Measurements from ENCODE around the gene COL27A1. TPM values are rescaled to one million over a fixed set of nuclear protein-coding genes. Genes with fewer than 3 reads are reported as not detected.

COL27A1 gene
- total and polyA plus RNA-seq, 4 donors: 1.9 to 59.4 (median 45.6) TPM

- peak; percentile 25 to 31 for DNase-seq
These were observed 136.7 kb downstream of the COL27A1 start for GRCh38 chr9:114291886-114292590.

GRCh38 chr9:114294664-114295063, 139.3 kb downstream of the COL27A1 start:
- H3K36me3 ChIP-seq (ENCODE audit: control insufficient read depth in 1 of 2, insufficient read depth in 2 of 2, low read length in 1 of 2): peaks cover 0 to 1% of the 10 kb centered on the region in 2 donors
- no peak overlapping the region for H3K27ac ChIP-seq (ENCODE audit: low read depth in 1 of 2, low read length in 2 of 2)
- H3K27me3 ChIP-seq (ENCODE audit: control insufficient read depth in 1 of 2, insufficient read depth in 2 of 2, low read length in 1 of 2): no peaks in the 10 kb centered on the region
- DNase-seq (no peak), ATAC-seq (ENCODE audit: low FRiP score) (no peak)
- intact Hi-C loops (cut with DNase I): loop anchor here in 1 of 2 donors (5.0 kb wide), 2 partner anchors 142 to 187 kb away; no protein-coding TSS in a partner anchor
- no peaks in the 10 kb centered on the region for H3K4me1 ChIP-seq (ENCODE audit: control insufficient read depth in 1 of 2, insufficient read depth in 2 of 2, low read length in 2 of 2)
- H3K9me3 ChIP-seq (ENCODE audit: control insufficient read depth, low read length): no peaks in the 10 kb centered on the region
- H3K4me3 ChIP-seq (ENCODE audit: low read length in 2 of 2): no peak overlapping the region

More at GRCh38 chr9:114291886-114292590, 136.7 kb downstream of the COL27A1 start:
- Histone ChIP-seq H3K27me3 (ENCODE audit: control insufficient read depth in 1 of 2, insufficient read depth in 2 of 2, low read length in 1 of 2) (no peaks in the 10 kb centered on the region), H3K4me1 (ENCODE audit: control insufficient read depth in 1 of 2, insufficient read depth in 2 of 2, low read length in 2 of 2) (no peaks in the 10 kb centered on the region), H3K36me3 (ENCODE audit: control insufficient read depth in 1 of 2, insufficient read depth in 2 of 2, low read length in 1 of 2) (peaks cover 0 to 1% of the 10 kb centered on the region in 2 donors), H3K4me3 (ENCODE audit: low read length in 2 of 2) (no peak overlapping the region), H3K27ac (ENCODE audit: low read depth in 1 of 2, low read length in 2 of 2) (no peak overlapping the region), H3K9me3 (ENCODE audit: control insufficient read depth, low read length) (no peaks in the 10 kb centered on the region)
- WGBS, 2 donors: 73 to 74% methylated on average over 11 of the region's 11 CpGs
- no peak for ATAC-seq (ENCODE audit: low FRiP score)
- intact Hi-C loops (cut with DNase I): loop anchor here (2.0 to 5.0 kb wide), 4 partner anchors 137 to 209 kb away; partner anchors contain the start of gene COL27A1 (in 1 of the 2)

- ATAC-seq (ENCODE audit: low FRiP score): no peak
- WGBS, 2 donors: 99 to 100% methylated on average over 1 of the region's 1 CpG
- DNase-seq: no peak
- Histone ChIP-seq H3K4me1 (ENCODE audit: control insufficient read depth in 1 of 2, insufficient read depth in 2 of 2, low read length in 2 of 2) (no peaks in the 10 kb centered on the region), H3K27me3 (ENCODE audit: control insufficient read depth in 1 of 2, insufficient read depth in 2 of 2, low read length in 1 of 2) (no peaks in the 10 kb centered on the region), H3K36me3 (ENCODE audit: control insufficient read depth in 1 of 2, insufficient read depth in 2 of 2, low read length in 1 of 2) (peaks cover 0 to 1% of the 10 kb centered on the region in 2 donors), H3K27ac (ENCODE audit: low read depth in 1 of 2, low read length in 2 of 2) (no peak overlapping the region), H3K9me3 (ENCODE audit: control insufficient read depth, low read length) (no peaks in the 10 kb centered on the region), H3K4me3 (ENCODE audit: low read length in 2 of 2) (no peak overlapping the region)
- intact Hi-C loops (cut with DNase I): no loop called here
These were observed 141.0 kb downstream of the COL27A1 start for GRCh38 chr9:114296338-114296737.

- 85 to 86% methylated on average over 15 of the region's 15 CpGs for WGBS, 2 donors
- intact Hi-C loops (cut with DNase I): no loop called here
- H3K27ac ChIP-seq (ENCODE audit: low read depth in 1 of 2, low read length in 2 of 2): no peak overlapping the region
- no peaks in the 10 kb centered on the region for H3K4me1 ChIP-seq (ENCODE audit: control insufficient read depth in 1 of 2, insufficient read depth in 2 of 2, low read length in 2 of 2)
- H3K36me3 ChIP-seq (ENCODE audit: control insufficient read depth in 1 of 2, insufficient read depth in 2 of 2, low read length in 1 of 2): no peaks in the 10 kb centered on the region
- H3K27me3 ChIP-seq (ENCODE audit: control insufficient read depth in 1 of 2, insufficient read depth in 2 of 2, low read length in 1 of 2): no peaks in the 10 kb centered on the region
- no peak overlapping the region for H3K4me3 ChIP-seq (ENCODE audit: low read length in 2 of 2)
- ATAC-seq (ENCODE audit: low FRiP score) (no peak), DNase-seq (peak in 1 of 2 donors; percentile 54)
- H3K9me3 ChIP-seq (ENCODE audit: control insufficient read depth, low read length): no peaks in the 10 kb centered on the region
These were observed 144.2 kb downstream of the COL27A1 start for GRCh38 chr9:114299286-114300152.

GRCh38 chr9:114300153-114300845, 145.0 kb downstream of the COL27A1 start:
- Histone ChIP-seq H3K4me1 (ENCODE audit: control insufficient read depth in 1 of 2, insufficient read depth in 2 of 2, low read length in 2 of 2) (no peaks in the 10 kb centered on the region), H3K27ac (ENCODE audit: low read depth in 1 of 2, low read length in 2 of 2) (no peak overlapping the region), H3K9me3 (ENCODE audit: control insufficient read depth, low read length) (no peaks in the 10 kb centered on the region), H3K4me3 (ENCODE audit: low read length in 2 of 2) (no peak overlapping the region), H3K36me3 (ENCODE audit: control insufficient read depth in 1 of 2, insufficient read depth in 2 of 2, low read length in 1 of 2) (no peaks in the 10 kb centered on the region), H3K27me3 (ENCODE audit: control insufficient read depth in 1 of 2, insufficient read depth in 2 of 2, low read length in 1 of 2) (no peaks in the 10 kb centered on the region)
- intact Hi-C loops (cut with DNase I): no loop called here
- peak in 1 of 2 donors; percentile 46 for DNase-seq
- no peak for ATAC-seq (ENCODE audit: low FRiP score)
- WGBS, 2 donors: 89 to 92% methylated on average over 4 of the region's 4 CpGs

- WGBS, 2 donors: 89 to 93% methylated on average over 31 of the region's 31 CpGs
- DNase-seq (peak in 1 of 2 donors; percentile 71), ATAC-seq (ENCODE audit: low FRiP score) (no peak)
- Histone ChIP-seq H3K4me1 (ENCODE audit: control insufficient read depth in 1 of 2, insufficient read depth in 2 of 2, low read length in 2 of 2) (no peaks in the 10 kb centered on the region), H3K27ac (ENCODE audit: low read depth in 1 of 2, low read length in 2 of 2) (no peak overlapping the region), H3K27me3 (ENCODE audit: control insufficient read depth in 1 of 2, insufficient read depth in 2 of 2, low read length in 1 of 2) (no peaks in the 10 kb centered on the region), H3K9me3 (ENCODE audit: control insufficient read depth, low read length) (no peaks in the 10 kb centered on the region), H3K36me3 (ENCODE audit: control insufficient read depth in 1 of 2, insufficient read depth in 2 of 2, low read length in 1 of 2) (no peaks in the 10 kb centered on the region), H3K4me3 (ENCODE audit: low read length in 2 of 2) (no peak overlapping the region)
- intact Hi-C loops (cut with DNase I): no loop called here
These were observed 145.8 kb downstream of the COL27A1 start for GRCh38 chr9:114300846-114301797.

GRCh38 chr9:114301798-114302565, 146.6 kb downstream of the COL27A1 start:
- H3K4me1 ChIP-seq (ENCODE audit: control insufficient read depth in 1 of 2, insufficient read depth in 2 of 2, low read length in 2 of 2): no peaks in the 10 kb centered on the region
- DNase-seq: peak in 1 of 2 donors; percentile 65
- ATAC-seq (ENCODE audit: low FRiP score): no peak
- no peaks in the 10 kb centered on the region for H3K9me3 ChIP-seq (ENCODE audit: control insufficient read depth, low read length)
- H3K27me3 ChIP-seq (ENCODE audit: control insufficient read depth in 1 of 2, insufficient read depth in 2 of 2, low read length in 1 of 2): no peaks in the 10 kb centered on the region
- H3K27ac ChIP-seq (ENCODE audit: low read depth in 1 of 2, low read length in 2 of 2): no peak overlapping the region
- peaks cover 0 to 2% of the 10 kb centered on the region in 2 donors for H3K36me3 ChIP-seq (ENCODE audit: control insufficient read depth in 1 of 2, insufficient read depth in 2 of 2, low read length in 1 of 2)
- intact Hi-C loops (cut with DNase I): no loop called here
- no peak overlapping the region for H3K4me3 ChIP-seq (ENCODE audit: low read length in 2 of 2)
- 80 to 83% methylated on average over 15 of the region's 15 CpGs for WGBS, 2 donors
